Measurements from ENCODE around the gene MAGEA10. TPM values are rescaled to one million over a fixed set of nuclear protein-coding genes. Genes with fewer than 3 reads are reported as not detected.
"Not testable (repeated sequence)": the region's sequence is repeated elsewhere in the genome, so short reads cannot be mapped to it uniquely, and the experiment has no call there.

The MAGEA10 gene
- total RNA-seq, 1 experiment from 2014 or later, result not detected

DNA sequence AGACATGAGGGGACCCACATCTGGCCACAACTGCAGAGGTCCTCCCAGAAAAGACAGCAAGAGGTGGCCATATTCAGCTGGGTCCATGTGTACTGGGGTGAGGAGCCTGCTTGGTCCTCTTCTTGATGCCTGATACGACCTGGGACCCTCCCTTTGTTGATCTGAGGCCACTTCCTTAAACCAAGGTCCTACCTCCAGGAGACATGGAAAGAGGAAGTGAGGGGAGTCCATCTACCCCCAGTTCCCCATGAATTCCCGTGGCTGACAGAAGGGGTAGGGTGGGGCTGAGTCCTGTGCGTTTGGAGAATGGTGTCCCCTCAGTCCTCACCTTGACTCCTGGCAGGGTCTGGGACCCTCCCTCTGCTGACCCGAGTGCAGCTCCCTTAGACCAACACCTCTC, 2.1 kb downstream of the MAGEA10 start:
- Histone ChIP-seq H4K20me1 (ENCODE audit: insufficient read depth) (no peaks in the 10 kb centered on the region), H3K79me2 (ENCODE audit: low read depth) (no peaks in the 10 kb centered on the region), H3K4me1 (replicated peaks; ENCODE audit: insufficient read depth) (no peaks in the 10 kb centered on the region), H3K27me3 (ENCODE audit: insufficient read depth, low read depth) (no peaks in the 10 kb centered on the region), H3K4me3 (no peak overlapping the region), H3K27ac (no peak overlapping the region), H3K36me3 (ENCODE audit: low read depth) (no peaks in the 10 kb centered on the region), H3K9me3 (ENCODE audit: insufficient read depth, low read depth) (no peaks in the 10 kb centered on the region), H3K9me2 (ENCODE audit: insufficient read depth) (no peaks in the 10 kb centered on the region), H2AFZ (no peak overlapping the region), H3F3A (ENCODE audit: insufficient read depth, low read depth) (no peaks in the 10 kb centered on the region), H3K4me2 (no peak overlapping the region)
- TF ChIP-seq, protein P1, sequence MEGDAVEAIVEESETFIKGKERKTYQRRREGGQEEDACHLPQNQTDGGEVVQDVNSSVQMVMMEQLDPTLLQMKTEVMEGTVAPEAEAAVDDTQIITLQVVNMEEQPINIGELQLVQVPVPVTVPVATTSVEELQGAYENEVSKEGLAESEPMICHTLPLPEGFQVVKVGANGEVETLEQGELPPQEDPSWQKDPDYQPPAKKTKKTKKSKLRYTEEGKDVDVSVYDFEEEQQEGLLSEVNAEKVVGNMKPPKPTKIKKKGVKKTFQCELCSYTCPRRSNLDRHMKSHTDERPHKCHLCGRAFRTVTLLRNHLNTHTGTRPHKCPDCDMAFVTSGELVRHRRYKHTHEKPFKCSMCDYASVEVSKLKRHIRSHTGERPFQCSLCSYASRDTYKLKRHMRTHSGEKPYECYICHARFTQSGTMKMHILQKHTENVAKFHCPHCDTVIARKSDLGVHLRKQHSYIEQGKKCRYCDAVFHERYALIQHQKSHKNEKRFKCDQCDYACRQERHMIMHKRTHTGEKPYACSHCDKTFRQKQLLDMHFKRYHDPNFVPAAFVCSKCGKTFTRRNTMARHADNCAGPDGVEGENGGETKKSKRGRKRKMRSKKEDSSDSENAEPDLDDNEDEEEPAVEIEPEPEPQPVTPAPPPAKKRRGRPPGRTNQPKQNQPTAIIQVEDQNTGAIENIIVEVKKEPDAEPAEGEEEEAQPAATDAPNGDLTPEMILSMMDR (conservative IDR thresholded peaks at IDR 0.05), result no peak
- TF ChIP-seq EZH2 (IDR thresholded peaks at IDR 0.05; ENCODE audit: low read depth), result no peak
- no peak for DNase-seq
- BruUV-seq (replicated peaks), result no TSS peak
- intact Hi-C loops (cut with micrococcal nuclease; ENCODE audit: unreplicated experiment), result no loop called here
- ChIA-PET CTCF (no interaction called here), POLR2A (ENCODE audit: unreplicated experiment) (no interaction called here)

DNA sequence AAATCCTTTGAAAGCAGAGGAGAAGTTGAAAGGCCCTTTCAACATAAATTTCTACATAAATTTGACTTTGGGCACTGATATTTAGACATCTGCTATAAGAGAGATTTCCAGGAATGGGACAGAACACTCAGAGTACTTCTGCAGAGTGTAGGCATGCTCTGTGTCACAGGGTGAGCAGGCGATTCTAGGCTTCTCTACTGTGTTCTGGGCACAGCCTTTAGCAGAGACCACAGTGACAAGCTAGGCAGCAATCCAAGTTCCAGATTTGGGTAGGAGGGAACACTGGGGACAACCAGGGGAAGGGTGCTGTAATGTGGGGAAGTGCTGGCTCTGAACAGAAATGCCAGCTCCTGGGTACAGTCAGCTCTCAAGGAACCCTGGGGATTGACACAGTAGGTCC, 6.9 kb downstream of the MAGEA10 start:
- no TSS peak for BruUV-seq (replicated peaks)
- no peaks in the 10 kb centered on the region for H3K9me3 ChIP-seq (ENCODE audit: insufficient read depth, low read depth)
- CTCF ChIA-PET, result no interaction called here
- H3K9me2 ChIP-seq (ENCODE audit: insufficient read depth), result no peaks in the 10 kb centered on the region
- no peak overlapping the region for H3K27ac ChIP-seq
- no peaks in the 10 kb centered on the region for H3F3A ChIP-seq (ENCODE audit: insufficient read depth, low read depth)
- intact Hi-C loops (cut with micrococcal nuclease; ENCODE audit: unreplicated experiment), result no loop called here
- H2AFZ ChIP-seq, result 0 out of 2 replicates have a peak overlapping the region, but pooled peaks have one; percentile 12
- DNase-seq, result no peak
- no peaks in the 10 kb centered on the region for H3K36me3 ChIP-seq (ENCODE audit: low read depth)
- H3K4me3 ChIP-seq, result no peak overlapping the region
- H3K4me1 ChIP-seq (replicated peaks; ENCODE audit: insufficient read depth), result peaks cover 17% of the 10 kb centered on the region
- H3K79me2 ChIP-seq (ENCODE audit: low read depth), result no peaks in the 10 kb centered on the region
- no peak overlapping the region for H3K4me2 ChIP-seq
- no peaks in the 10 kb centered on the region for H4K20me1 ChIP-seq (ENCODE audit: insufficient read depth)
- no peak for TF ChIP-seq EZH2 (IDR thresholded peaks at IDR 0.05; ENCODE audit: low read depth)
- TF ChIP-seq, protein P1 (conservative IDR thresholded peaks at IDR 0.05), result no peak
- POLR2A ChIA-PET (ENCODE audit: unreplicated experiment), result no interaction called here
- no peaks in the 10 kb centered on the region for H3K27me3 ChIP-seq (ENCODE audit: insufficient read depth, low read depth)

DNA sequence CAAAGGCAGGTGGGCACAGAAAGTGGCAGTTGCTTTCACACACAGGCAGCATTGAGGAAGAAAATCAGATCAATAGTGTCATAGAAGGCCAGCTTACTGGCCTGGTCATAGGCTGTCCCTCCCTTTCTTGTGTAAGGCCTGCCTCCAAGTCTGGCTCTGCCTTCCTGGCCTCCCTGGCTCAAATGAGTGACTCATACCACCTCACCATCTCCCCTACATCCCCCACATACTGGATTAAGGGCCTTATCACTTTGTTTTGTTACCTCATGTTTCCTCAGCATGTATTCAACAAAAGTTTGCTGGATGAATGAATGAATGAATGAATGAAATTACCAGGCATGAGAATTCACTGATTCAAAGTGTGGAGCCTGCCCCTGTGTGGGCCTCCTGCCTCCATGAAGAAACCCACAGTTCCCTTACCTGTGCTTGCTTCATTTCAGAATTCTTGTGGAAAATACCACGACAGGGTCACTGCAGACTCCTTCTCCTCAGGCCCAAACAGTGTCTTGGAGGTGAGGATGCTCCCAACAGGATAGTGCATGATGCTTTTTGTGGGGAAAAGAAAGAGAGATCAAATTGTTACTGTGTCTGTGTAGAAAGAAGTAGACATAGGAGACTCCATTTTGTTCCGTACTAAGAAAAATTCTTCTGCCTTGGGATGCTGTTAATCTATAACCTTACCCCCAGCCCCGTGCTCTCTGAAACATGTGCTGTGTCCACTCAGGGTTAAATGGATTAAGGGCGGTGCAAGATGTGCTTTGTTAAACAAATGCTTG, 9.1 kb downstream of the MAGEA10 start:
- H3K79me2 ChIP-seq (ENCODE audit: low read depth); H3K9me3 ChIP-seq (ENCODE audit: insufficient read depth, low read depth); H4K20me1 ChIP-seq (ENCODE audit: insufficient read depth); CTCF ChIA-PET; H3K36me3 ChIP-seq (ENCODE audit: low read depth); H3K4me3 ChIP-seq; H2AFZ ChIP-seq; H3K27me3 ChIP-seq (ENCODE audit: insufficient read depth, low read depth); POLR2A ChIA-PET (ENCODE audit: unreplicated experiment); BruUV-seq (replicated peaks); H3F3A ChIP-seq (ENCODE audit: insufficient read depth, low read depth); H3K27ac ChIP-seq; intact Hi-C loops (cut with micrococcal nuclease; ENCODE audit: unreplicated experiment); H3K9me2 ChIP-seq (ENCODE audit: insufficient read depth): not testable (repeated sequence)
- H3K4me1 ChIP-seq (replicated peaks; ENCODE audit: insufficient read depth), result peaks cover 17% of the 10 kb centered on the region
- peak overlapping the region; percentile 13 for H3K4me2 ChIP-seq
- peak in 1 of 2 experiments; percentile 64 for DNase-seq

DNA sequence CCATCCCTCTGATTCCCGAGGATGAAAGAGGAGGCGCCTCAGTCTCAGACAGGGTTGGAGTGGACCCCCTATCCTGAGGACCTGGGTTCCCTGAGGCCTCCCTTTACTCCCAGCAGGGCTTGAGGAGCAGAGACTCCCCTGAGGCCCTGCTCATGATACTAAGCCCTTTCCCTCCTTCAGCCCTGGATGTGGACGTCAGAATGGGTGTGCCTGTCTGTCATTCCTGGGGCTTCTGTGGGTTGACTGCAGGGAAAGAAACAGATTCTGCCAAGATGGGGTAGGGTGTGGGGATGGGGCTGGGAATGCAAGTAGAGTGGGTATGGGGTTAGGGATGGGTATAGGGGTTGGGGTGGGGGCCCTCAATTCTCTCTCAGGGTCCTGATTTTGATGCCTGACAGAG, 21.1 kb downstream of the MAGEA10 start:
- Histone ChIP-seq H4K20me1 (ENCODE audit: insufficient read depth) (no peaks in the 10 kb centered on the region), H3K27ac (no peak overlapping the region), H3K4me2 (no peak overlapping the region), H2AFZ (no peak overlapping the region), H3K4me1 (replicated peaks; ENCODE audit: insufficient read depth) (no peaks in the 10 kb centered on the region), H3F3A (ENCODE audit: insufficient read depth, low read depth) (no peaks in the 10 kb centered on the region), H3K9me3 (ENCODE audit: insufficient read depth, low read depth) (no peaks in the 10 kb centered on the region), H3K4me3 (no peak overlapping the region), H3K79me2 (ENCODE audit: low read depth) (no peaks in the 10 kb centered on the region), H3K36me3 (ENCODE audit: low read depth) (no peaks in the 10 kb centered on the region), H3K9me2 (ENCODE audit: insufficient read depth) (no peaks in the 10 kb centered on the region), H3K27me3 (ENCODE audit: insufficient read depth, low read depth) (no peaks in the 10 kb centered on the region)
- intact Hi-C loops (cut with micrococcal nuclease; ENCODE audit: unreplicated experiment), result no loop called here
- BruUV-seq (replicated peaks), result no TSS peak
- ChIA-PET POLR2A (ENCODE audit: unreplicated experiment) (no interaction called here), CTCF (no interaction called here)
- no peak for TF ChIP-seq EZH2 (IDR thresholded peaks at IDR 0.05; ENCODE audit: low read depth)
- TF ChIP-seq, protein P1 (conservative IDR thresholded peaks at IDR 0.05), result no peak
- no peak for DNase-seq
